ENCODE measurements around the gene SLC8B1.
"Not testable (repeated sequence)": the region's sequence is repeated elsewhere in the genome, so short reads cannot be mapped to it uniquely, and the experiment has no call there.

Gene SLC8B1

DNA sequence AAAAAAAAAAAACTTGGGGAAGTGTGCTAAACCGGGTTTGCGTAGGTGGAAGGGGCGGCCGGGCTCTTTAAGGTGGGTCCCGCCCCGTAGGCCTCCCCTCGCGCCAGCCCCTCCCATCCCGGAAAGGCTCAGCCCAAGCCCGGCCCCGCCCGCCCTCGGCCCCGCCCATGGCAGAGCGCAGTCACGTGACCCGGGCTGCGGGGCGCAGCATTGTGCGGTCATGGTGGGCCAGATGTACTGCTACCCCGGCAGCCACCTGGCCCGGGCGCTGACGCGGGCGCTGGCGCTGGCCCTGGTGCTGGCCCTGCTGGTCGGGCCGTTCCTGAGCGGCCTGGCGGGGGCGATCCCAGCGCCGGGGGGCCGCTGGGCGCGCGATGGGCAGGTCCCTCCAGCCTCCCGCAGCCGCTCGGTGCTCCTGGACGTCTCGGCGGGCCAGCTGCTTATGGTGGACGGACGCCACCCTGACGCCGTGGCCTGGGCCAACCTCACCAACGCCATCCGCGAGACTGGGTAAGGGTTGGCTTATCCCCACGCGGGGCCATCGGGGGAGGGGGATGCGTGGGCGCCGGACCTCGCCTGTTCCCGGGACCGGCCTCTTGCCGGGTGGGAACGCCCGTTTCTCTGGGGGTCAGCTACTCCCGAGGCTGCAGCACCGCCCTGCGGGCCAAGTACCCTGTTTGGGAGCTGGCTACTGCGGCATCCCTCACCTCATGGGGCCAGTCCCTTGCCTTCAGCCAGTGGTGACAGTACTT, 23.6 kb upstream of the SLC8B1 start, which contains the start of gene PLBD2:
PLBD2 (plus strand) TSS at position 207 of the 752 bp plus-strand sequence; CDS start at position 221, 14 bp downstream.
- DNase-seq (ENCODE audit: low read depth in 3 of 3) = peak; percentile 85 to 94 (median 91)

- not testable (repeated sequence) for DNase-seq (ENCODE audit: low read depth in 3 of 3)
Observed at GRCh38 chr12:113354192-113354591, 19.3 kb upstream of the SLC8B1 start.

- no peak for DNase-seq (ENCODE audit: low read depth in 3 of 3)
Observed at GRCh38 chr12:113351089-113351488, 16.2 kb upstream of the SLC8B1 start.

GRCh38 chr12:113348849-113349536, 14.1 kb upstream of the SLC8B1 start:
- no peak for DNase-seq (ENCODE audit: low read depth in 3 of 3)

DNA sequence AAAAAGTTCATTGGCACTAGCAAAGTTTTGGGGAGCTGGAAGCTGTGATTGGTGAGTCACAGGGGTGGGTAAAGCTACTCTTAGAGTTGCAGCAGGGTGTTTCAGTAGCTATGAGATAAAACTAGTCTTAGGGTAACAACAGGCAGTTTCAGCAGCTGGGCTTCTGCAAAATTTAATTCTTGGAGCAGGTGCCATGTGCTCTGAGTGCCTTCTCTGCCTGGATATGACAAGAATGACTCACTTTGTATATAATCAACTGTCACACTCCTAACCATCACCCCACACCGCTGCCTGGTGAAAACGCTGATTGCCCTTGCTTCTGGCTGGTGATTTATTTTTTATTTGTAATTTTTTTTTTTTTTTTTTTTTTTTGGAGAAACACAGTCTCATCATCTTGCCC, 13.0 kb upstream of the SLC8B1 start:
- DNase-seq (ENCODE audit: low read depth in 3 of 3) = no peak

- DNase-seq (ENCODE audit: low read depth in 3 of 3) = no peak
Observed at GRCh38 chr12:113347107-113347506, 12.2 kb upstream of the SLC8B1 start.

DNA sequence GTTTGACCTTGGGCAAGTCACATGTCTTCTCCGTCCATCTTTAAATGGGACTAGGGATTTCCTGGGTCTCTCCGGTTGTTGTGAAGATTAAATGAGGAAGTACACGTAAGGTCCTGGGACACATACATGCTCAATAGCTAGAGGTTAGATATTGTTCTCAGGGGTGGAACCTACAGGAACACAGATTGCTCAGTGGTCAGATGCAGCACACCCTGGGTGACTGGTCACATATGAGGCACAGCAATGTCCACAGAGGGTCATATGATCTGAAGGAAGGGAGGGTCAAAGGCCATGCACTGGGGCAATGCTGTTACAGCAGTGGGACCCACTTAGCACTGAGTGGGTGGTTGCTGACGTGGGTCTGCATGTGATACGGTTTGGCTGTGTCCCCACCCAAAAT, 11.4 kb upstream of the SLC8B1 start:
- no peak for DNase-seq (ENCODE audit: low read depth in 3 of 3)

GRCh38 chr12:113345318-113345717, 10.4 kb upstream of the SLC8B1 start:
- DNase-seq (ENCODE audit: low read depth in 3 of 3) = no peak

GRCh38 chr12:113341535-113341934, 6.6 kb upstream of the SLC8B1 start:
- DNase-seq (ENCODE audit: low read depth in 3 of 3) = no peak

DNA sequence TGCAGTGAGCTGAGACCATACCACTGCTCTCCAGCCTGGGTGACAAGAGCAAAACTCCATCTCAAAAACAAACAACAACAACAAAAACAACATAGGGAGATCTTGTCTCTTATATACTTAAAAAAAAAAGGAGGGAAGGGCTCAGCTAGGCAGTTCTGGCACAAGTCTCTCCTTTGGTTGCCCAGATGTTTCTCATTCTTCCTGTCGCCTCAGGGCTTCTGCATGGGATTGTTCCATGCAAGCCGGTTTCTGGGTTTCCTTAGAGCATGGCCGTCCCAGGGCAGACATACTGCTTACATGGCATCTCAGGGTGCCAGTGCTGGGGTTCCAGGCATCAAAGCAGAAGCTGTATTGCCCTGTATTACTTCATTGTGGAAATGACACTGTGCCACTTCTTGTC, 5.2 kb upstream of the SLC8B1 start:
- no peak for DNase-seq (ENCODE audit: low read depth in 3 of 3)

DNA sequence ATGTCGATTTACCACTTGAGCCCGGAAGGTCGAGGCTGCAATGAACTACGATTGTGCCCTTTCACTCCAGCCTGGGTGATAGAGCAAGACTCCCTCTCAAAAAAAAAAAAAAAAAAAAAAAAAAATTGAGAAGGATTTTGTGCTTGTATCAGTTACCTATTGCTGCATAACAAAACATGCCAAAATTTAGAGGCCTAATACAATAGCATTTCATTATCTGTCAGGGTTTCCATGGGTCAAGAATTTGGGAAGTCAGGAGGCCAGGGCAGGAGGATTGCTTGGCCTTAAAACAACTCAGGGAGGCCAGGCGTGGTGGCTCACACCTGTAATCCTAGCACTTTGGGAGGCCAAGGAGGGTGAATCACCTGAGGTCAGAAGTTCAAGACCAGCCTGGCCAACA, 4.6 kb upstream of the SLC8B1 start:
- no peak for DNase-seq (ENCODE audit: low read depth in 3 of 3)

- DNase-seq (ENCODE audit: low read depth in 3 of 3) = no peak
Observed at GRCh38 chr12:113333877-113334785, 778 bp downstream of the SLC8B1 start.

DNA sequence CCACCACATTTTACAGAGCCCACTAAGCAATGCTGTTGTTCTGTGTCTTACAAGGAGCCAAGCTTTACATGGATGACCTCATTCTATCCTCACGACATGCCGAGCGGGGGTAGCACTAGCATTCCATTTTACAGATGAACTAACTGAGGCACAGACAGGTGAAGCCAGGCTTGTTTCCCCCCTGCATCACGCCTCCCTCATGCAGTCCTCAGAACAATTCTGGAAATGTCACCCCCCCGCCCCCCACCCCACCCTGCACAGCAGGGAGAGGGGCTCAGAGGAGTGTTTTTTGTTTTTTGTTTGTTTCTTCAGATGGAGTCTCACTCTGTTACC, 1.5 kb downstream of the SLC8B1 start:
- DNase-seq (ENCODE audit: low read depth in 3 of 3) = no peak

GRCh38 chr12:113332688-113333417, 2.1 kb downstream of the SLC8B1 start:
- no peak for DNase-seq (ENCODE audit: low read depth in 3 of 3)

DNA sequence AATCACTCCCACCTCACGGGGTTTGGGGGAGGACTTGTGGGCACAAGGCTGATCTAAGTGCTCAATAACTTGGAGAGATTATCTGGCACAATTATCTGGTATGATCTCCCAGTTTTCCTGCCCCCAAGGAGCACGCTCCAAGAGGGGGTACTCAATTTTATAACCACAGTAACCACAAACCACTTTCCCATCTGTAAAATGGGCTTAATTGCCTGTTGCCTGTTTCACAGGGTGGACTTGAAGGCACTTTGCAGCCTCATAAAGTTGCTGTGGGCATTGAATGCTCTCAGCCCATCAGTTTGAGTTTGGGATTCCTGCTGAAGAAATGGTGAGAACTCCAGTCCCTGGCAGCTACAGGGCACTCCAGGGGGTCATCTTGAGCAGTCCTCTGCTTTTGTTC, 4.4 kb downstream of the SLC8B1 start:
- DNase-seq (ENCODE audit: low read depth in 3 of 3) = no peak

- DNase-seq (ENCODE audit: low read depth in 3 of 3) = no peak
Observed at GRCh38 chr12:113329791-113330417, 5.0 kb downstream of the SLC8B1 start.

DNA sequence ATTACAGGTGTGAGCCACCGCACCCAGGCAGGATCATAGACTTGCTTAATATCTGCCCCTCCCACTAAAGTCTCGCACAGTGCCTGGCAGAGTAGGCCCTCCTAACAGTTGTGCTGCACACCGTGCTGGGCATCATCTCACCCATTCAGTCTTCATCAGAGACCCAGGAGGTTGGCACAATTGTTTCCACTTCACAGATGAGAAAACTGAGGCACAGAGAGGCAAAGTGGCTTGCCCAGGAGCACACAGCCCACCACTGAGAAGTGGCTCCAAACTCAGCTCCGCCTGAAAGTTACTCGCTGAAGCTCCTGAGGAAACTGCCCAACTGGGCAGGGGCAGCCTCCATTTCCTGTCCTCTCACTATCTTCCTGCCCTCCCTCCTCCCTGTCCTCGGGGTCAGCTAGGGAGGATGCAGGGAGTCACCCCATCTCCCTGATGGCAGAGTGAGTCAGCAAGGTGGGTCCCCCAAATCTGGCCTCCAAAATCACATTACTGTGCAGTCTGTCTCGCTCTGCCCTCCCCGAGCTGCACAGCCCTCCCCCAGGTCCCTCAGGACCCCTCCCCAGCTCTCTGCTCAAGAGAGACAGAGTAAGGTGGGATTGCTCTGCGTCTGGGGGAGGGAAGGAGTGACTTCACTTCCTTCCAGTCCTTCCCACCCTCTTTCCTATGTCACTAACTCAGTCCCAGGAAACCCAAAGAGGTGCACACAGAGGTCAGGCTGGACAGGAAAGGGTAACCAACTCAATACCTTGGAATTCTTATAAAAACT, 5.7 kb downstream of the SLC8B1 start:
- no peak for DNase-seq (ENCODE audit: low read depth in 3 of 3)

DNA sequence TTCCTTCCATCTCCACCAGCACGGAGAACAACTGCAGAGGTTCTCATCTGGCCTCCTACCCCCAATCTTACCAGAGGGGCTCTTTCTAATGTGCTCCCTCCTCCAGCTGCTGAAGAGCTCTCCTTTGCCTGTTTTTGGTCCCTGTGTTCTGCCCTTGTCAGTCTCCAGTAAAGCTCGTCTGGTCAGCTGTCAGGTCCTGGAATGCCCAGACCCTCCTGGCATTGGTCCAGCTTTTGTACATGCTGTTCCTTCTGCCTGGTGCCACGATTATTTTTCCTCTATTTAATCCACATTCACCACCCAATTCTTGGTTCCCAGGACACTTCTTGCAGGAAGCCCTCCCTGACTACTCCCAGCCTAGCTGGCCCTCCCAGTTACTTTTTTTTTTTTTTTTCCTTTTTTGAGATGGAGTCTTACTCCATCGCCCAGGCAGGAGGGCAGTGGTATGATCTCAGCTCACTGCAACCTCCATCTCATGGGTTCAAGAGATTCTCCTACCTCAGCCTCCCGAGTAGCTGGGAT, 6.5 kb downstream of the SLC8B1 start:
- no peak for DNase-seq (ENCODE audit: low read depth in 3 of 3)

DNA sequence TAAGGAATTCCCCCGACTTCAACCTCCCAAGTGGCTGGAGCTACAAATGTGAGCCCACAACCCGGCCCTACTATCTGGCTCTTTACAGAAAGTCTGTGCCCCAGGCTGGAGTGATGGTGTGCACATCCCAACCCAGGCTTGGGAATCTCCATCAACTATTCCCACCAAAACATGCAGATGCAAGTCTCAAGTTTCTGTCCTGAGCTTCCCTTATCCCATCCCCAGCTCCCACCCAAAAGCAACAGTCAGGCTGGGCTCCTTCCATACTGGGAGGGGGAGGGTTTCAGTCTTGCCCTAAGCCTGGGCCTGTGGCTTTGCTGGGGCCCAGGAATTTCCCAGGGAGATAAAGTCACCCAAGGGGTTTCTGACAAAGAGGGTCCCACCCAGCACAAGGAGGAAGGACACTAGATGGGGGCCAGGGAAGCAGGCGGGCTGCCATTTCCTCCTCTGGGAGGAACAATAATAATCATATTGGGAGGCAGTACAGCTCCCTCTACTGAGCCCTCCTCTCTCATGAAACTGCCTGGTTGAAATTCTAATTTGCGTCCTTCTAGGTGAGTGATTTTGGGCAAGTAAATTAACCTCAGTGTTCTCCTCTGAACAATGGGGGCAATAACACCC, 8.0 kb downstream of the SLC8B1 start:
- DNase-seq (ENCODE audit: low read depth in 3 of 3) = no peak

GRCh38 chr12:113325916-113326315, 9.0 kb downstream of the SLC8B1 start:
- DNase-seq (ENCODE audit: low read depth in 3 of 3) = no peak
